ENCODE data around the gene ANGEL2. TPM values are rescaled to one million over a fixed set of nuclear protein-coding genes. Genes with fewer than 3 reads are reported as not detected.

The ANGEL2 gene, protein sequence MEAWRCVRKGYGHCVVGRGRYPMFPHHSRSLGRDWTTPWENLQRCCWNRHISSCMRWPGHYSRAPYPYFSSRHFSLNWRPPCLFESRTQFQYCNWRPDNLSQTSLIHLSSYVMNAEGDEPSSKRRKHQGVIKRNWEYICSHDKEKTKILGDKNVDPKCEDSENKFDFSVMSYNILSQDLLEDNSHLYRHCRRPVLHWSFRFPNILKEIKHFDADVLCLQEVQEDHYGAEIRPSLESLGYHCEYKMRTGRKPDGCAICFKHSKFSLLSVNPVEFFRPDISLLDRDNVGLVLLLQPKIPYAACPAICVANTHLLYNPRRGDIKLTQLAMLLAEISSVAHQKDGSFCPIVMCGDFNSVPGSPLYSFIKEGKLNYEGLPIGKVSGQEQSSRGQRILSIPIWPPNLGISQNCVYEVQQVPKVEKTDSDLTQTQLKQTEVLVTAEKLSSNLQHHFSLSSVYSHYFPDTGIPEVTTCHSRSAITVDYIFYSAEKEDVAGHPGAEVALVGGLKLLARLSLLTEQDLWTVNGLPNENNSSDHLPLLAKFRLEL
- total RNA-seq, result 10 to 100 TPM; 41.7 to 76.2 TPM

DNA sequence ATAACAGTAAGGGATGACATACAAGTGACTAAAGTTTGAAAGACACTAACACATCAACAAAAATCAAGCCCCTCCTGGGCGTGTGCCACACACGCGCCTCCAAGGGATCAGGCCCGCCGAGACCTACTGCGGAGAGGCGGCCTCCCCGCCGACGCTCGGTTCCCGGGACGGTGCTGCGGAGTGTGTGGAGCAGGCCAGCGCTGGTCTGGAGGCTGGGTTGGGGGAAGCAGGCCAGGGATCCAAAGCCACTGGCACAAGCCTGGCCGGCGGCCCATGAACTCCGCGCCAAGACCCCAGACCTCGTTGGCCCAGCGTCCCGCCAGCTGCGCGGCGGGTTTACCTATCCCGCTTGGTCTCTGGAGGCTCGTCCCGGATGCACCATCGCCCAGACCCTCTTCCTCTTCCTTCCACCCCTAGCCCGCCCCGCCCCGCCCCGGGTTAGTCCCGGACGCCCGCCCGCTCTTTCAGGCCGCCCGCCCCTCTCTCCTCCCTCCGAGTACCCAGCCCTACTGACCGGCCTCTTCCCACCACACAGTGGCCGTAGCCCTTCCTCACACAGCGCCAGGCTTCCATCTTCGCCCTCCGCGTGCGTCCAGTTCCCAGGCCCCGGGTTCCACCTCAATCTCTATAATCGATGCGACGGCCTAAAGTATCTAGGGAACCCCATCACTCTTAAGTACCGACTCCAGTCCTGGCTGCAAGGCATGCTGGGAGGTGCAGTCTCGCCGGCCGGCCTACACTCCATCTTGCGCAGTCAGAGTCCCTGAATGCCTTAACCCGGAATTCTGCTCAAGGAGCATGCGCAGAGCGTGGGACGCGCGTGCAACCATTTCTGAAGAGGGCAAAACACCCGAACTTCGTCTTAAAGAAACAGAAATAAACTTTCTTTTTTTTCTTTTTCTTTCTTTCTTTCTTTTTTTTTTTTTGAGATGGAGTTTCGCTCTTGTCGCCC lies at the start of gene ANGEL2:
Gene ANGEL2, minus strand, starts transcription at position 769 of the 952 bp plus-strand sequence. Its CDS starts 196 bp downstream, at position 573.
- peaks cover 12 to 19% of the 10 kb centered on the region in 2 donors for H3K4me1 ChIP-seq (ENCODE audit: control insufficient read depth in 1 of 2, low read depth in 2 of 2)
- peak; percentile 94 for ATAC-seq (ENCODE audit: insufficient number of reproducible peaks, low FRiP score, low read depth)
- TF ChIP-seq, protein P1, sequence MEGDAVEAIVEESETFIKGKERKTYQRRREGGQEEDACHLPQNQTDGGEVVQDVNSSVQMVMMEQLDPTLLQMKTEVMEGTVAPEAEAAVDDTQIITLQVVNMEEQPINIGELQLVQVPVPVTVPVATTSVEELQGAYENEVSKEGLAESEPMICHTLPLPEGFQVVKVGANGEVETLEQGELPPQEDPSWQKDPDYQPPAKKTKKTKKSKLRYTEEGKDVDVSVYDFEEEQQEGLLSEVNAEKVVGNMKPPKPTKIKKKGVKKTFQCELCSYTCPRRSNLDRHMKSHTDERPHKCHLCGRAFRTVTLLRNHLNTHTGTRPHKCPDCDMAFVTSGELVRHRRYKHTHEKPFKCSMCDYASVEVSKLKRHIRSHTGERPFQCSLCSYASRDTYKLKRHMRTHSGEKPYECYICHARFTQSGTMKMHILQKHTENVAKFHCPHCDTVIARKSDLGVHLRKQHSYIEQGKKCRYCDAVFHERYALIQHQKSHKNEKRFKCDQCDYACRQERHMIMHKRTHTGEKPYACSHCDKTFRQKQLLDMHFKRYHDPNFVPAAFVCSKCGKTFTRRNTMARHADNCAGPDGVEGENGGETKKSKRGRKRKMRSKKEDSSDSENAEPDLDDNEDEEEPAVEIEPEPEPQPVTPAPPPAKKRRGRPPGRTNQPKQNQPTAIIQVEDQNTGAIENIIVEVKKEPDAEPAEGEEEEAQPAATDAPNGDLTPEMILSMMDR (IDR thresholded peaks at IDR 0.05), result no peak

DNA sequence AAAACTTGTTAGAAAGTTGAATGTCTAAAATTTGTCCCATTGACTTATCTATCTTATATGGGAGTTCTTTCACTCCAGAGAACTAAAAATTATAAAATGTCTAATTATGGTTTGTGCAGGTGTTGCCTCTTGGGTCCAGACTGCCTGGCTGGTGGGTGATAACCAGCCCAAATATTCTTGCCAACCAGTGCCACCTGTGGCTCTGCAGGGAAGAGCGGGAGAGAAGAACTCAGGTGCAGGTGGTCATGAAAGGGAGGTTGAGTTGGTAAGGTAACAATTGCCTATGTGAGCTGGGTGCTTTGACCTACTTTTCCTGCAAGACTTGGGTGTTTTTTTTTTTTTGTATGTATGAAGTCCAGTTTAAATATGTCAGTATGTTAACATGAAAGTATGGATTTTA lies 45.6 kb upstream of the ANGEL2 start:
- TF ChIP-seq, protein P1 (IDR thresholded peaks at IDR 0.05), result no peak
- no peak overlapping the region for H3K4me3 ChIP-seq
- no peak for ATAC-seq (ENCODE audit: insufficient number of reproducible peaks, low FRiP score, low read depth)
- H3K27ac ChIP-seq, result no peak overlapping the region
- H3K27me3 ChIP-seq (replicated peaks; ENCODE audit: insufficient read depth), result no peaks in the 10 kb centered on the region
- DNase-seq (ENCODE audit: low spot score), result no peak
- no peaks in the 10 kb centered on the region for H3K4me1 ChIP-seq (ENCODE audit: control insufficient read depth in 1 of 2, low read depth in 2 of 2)
- no peaks in the 10 kb centered on the region for H3K36me3 ChIP-seq
- no peaks in the 10 kb centered on the region for H3K9me3 ChIP-seq

More for the DNA sequence above, at the start of gene ANGEL2:
- H3K27ac ChIP-seq, result peak within 1 kb of the TSS; percentile 89 to 90
- no peaks in the 10 kb centered on the region for H3K9me3 ChIP-seq
- H3K36me3 ChIP-seq, result no peaks in the 10 kb centered on the region
- DNase-seq (ENCODE audit: low spot score), result peak; percentile 87
- H3K4me3 ChIP-seq, result peak within 1 kb of the TSS; percentile 95
- H3K27me3 ChIP-seq (replicated peaks; ENCODE audit: insufficient read depth), result no peaks in the 10 kb centered on the region

DNA sequence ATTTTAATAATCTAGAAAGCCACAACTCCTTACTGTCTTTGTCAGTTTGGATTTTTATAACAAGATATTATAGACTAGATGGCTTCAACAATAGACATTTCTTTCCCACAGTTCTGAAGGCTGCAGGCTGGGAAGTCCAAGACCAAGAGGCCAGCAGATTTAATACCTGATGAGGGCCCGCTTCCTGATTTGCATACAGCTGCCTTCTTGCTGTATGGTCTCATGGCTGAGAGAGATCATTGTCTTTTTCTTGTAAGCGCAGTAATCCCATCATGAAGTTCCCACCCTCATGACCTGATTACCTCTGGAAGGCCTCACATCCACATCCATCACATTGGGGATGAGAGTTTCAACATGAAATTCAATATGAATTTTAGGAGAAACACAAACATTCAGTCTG lies 45.2 kb upstream of the ANGEL2 start:
- no peak for DNase-seq (ENCODE audit: low spot score)
- Histone ChIP-seq H3K36me3 (no peaks in the 10 kb centered on the region), H3K4me1 (ENCODE audit: control insufficient read depth in 1 of 2, low read depth in 2 of 2) (no peaks in the 10 kb centered on the region), H3K9me3 (no peaks in the 10 kb centered on the region), H3K27ac (no peak overlapping the region), H3K27me3 (replicated peaks; ENCODE audit: insufficient read depth) (no peaks in the 10 kb centered on the region), H3K4me3 (no peak overlapping the region)
- ATAC-seq (ENCODE audit: insufficient number of reproducible peaks, low FRiP score, low read depth), result no peak
- TF ChIP-seq, protein P1 (IDR thresholded peaks at IDR 0.05), result no peak

DNA sequence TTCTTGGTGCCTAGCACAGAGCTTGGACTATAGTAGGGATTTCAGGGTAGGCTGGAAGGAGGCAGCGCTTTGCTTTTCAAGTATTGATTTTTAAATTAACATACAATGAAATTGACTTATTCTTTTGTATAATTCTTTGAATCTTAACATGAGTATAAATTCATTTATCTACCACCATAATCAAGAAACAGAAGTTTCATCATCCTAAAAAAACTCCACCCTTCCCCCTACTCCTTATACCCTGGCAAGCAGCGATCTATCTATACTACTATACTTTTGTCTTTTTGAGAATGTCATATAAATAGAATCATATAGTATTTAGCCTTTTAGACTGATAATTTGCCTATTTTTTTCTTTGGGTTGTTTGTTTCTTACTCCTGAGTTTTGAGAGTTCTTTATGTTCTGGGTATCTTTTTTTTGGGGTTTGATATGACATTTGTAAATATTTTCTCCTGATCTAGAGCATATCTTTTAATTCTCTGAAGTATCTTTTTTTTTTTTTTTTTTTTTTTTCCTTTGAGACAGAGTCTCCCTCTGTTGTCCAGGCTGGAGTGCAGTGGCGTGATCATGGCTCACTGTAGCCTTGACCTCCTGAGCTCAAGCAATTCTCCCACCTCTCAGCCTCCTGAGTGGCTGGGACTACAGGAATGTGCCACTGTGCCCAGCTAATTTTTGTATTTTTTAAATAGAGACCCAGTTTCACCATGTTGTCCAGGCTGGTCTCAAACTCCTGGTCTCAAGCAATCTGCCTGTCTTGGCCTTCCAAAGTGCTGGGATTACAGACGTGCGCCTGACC lies 41.8 kb upstream of the ANGEL2 start:
- ATAC-seq (ENCODE audit: insufficient number of reproducible peaks, low FRiP score, low read depth), result no peak
- Histone ChIP-seq H3K36me3 (no peaks in the 10 kb centered on the region), H3K27ac (no peak overlapping the region), H3K27me3 (replicated peaks; ENCODE audit: insufficient read depth) (no peaks in the 10 kb centered on the region), H3K4me3 (no peak overlapping the region), H3K9me3 (no peaks in the 10 kb centered on the region), H3K4me1 (ENCODE audit: control insufficient read depth in 1 of 2, low read depth in 2 of 2) (peaks cover 3 to 4% of the 10 kb centered on the region in 2 donors)
- DNase-seq (ENCODE audit: low spot score), result no peak
- TF ChIP-seq, protein P1 (IDR thresholded peaks at IDR 0.05), result no peak
